ENCODE measurements around the gene CFH.
"Not testable (repeated sequence)": the region's sequence is repeated elsewhere in the genome, so short reads cannot be mapped to it uniquely, and the experiment has no call there.

CFH gene

GRCh38 chr1:196774175-196774574 lies 122.3 kb downstream of the CFH start:
- DNase-seq: no peak

GRCh38 chr1:196774603-196775002 lies 122.8 kb downstream of the CFH start, which contains the start of gene CFHR3:
Gene CFHR3, plus strand, starts transcription at chr1:196774840. Its CDS starts 47 bp downstream, at chr1:196774887.
- no peak for DNase-seq

GRCh38 chr1:196777603-196778002 lies 125.8 kb downstream of the CFH start:
- DNase-seq: no peak

- DNase-seq: no peak
Measured at GRCh38 chr1:196779093-196779492, 127.2 kb downstream of the CFH start.

DNA sequence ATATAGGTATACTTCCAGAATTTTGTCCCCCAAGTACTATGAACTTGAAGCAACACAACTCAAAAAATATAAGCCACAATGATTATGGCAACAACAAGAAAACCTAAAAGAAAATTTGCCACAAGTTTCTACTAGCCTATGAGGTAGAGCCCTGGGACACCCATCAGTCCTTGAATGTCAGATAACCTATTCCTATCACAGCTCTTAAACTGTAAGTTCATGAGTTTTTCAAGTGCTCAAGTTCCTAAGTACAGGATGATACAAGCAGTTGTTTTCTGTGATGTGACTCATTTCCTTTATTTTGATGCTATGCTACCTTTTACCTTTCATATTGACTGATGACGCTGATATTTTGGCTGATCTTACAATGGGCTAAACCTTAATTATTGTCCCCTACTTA lies 139.4 kb downstream of the CFH start:
- not testable (repeated sequence) for DNase-seq

- DNase-seq: not testable (repeated sequence)
Measured at GRCh38 chr1:196794103-196794502, 142.3 kb downstream of the CFH start.

Measured in stimulated activated CD4-positive, alpha-beta T cell treated with anti-CD3 and anti-CD28 coated beads, Interleukin-4, amount 100 ng/mL, for 1 hour (primary cell).